ENCODE measurements around the gene STK39. TPM values are rescaled to one million over a fixed set of nuclear protein-coding genes. Genes with fewer than 3 reads are reported as not detected.

Gene STK39
- polyA plus RNA-seq, 1 donor from 2014 or later: 9.5 TPM

DNA sequence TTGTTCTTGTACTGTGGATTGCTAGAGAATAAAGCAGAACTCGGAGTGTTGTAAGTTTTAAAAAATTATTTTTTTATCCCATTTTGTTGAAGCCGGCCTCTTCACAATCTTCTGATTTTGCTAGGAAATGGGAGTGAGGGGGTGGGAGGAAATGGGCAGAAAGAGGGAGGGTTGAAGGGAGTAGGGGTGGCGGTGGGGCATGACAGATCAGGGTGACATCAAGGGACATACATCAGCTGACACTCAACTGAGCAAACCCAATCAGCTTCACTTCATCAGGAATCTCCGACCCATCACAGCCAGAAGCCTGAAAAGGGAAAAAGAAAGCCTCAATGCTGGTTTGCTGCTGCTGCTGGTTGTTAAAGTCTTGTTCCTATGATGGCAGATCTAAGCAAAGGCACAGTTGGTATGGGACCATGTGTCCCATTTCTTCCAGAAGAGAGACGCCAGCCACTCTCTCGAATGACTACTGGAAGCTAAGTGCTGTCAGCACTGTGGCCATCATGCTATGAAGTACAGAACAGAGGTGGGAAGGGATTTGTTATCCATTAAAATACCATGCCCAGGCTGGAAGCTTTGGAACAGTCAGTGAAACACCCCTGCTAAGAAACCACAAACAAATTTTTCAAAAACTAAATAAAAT lies 292.0 kb downstream of the STK39 start:
- Histone ChIP-seq H3K27ac (ENCODE audit: low read length) (no peak overlapping the region), H3K27me3 (ENCODE audit: insufficient read depth, low read depth, low read length) (no peaks in the 10 kb centered on the region), H3F3A (ENCODE audit: insufficient read depth, low read length, poor library complexity, severe bottlenecking) (no peaks in the 10 kb centered on the region), H2AFZ (ENCODE audit: low read depth, low read length) (no peak overlapping the region), H3K4me3 (ENCODE audit: low read length) (no peak overlapping the region), H3K79me2 (replicated peaks; ENCODE audit: insufficient read depth, low read length) (no peaks in the 10 kb centered on the region), H4K20me1 (ENCODE audit: insufficient read depth) (no peaks in the 10 kb centered on the region), H3K4me2 (ENCODE audit: low read length) (no peak overlapping the region), H3K9me2 (ENCODE audit: insufficient read depth, low read length) (no peaks in the 10 kb centered on the region), H3K9ac (ENCODE audit: low read length) (no peak overlapping the region), H3K36me3 (ENCODE audit: insufficient read depth, low read length) (no peaks in the 10 kb centered on the region), H3K9me3 (ENCODE audit: low read length) (no peaks in the 10 kb centered on the region)
- TF ChIP-seq, protein P1, sequence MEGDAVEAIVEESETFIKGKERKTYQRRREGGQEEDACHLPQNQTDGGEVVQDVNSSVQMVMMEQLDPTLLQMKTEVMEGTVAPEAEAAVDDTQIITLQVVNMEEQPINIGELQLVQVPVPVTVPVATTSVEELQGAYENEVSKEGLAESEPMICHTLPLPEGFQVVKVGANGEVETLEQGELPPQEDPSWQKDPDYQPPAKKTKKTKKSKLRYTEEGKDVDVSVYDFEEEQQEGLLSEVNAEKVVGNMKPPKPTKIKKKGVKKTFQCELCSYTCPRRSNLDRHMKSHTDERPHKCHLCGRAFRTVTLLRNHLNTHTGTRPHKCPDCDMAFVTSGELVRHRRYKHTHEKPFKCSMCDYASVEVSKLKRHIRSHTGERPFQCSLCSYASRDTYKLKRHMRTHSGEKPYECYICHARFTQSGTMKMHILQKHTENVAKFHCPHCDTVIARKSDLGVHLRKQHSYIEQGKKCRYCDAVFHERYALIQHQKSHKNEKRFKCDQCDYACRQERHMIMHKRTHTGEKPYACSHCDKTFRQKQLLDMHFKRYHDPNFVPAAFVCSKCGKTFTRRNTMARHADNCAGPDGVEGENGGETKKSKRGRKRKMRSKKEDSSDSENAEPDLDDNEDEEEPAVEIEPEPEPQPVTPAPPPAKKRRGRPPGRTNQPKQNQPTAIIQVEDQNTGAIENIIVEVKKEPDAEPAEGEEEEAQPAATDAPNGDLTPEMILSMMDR (IDR thresholded peaks at IDR 0.05; ENCODE audit: poor library complexity, severe bottlenecking): no peak
- TF ChIP-seq EP300 (conservative IDR thresholded peaks at IDR 0.05; ENCODE audit: poor library complexity, severe bottlenecking): no peak
- no peak for TF ChIP-seq SMC3 (conservative IDR thresholded peaks at IDR 0.05; ENCODE audit: poor library complexity)

DNA sequence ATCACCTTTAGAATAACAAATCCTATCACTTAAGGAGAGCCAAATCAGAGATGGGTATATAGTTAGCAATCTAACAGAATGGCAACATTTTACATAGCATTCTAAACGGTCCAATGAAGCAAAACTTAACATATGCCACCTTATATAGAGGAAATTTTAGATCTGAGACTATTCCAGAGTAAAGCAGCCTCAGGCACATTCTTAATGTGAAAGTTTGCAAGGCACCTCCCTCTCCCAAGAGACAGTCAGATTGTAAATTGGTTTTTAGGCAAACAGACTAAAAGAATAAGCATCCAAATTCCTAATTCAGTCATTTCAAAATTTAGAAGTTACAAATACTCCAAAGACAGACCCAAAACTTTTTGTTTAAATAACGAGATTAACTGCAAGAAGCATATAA lies 292.9 kb downstream of the STK39 start:
- no peaks in the 10 kb centered on the region for H3K79me2 ChIP-seq (replicated peaks; ENCODE audit: insufficient read depth, low read length)
- no peaks in the 10 kb centered on the region for H4K20me1 ChIP-seq (ENCODE audit: insufficient read depth)
- no peaks in the 10 kb centered on the region for H3K9me3 ChIP-seq (ENCODE audit: low read length)
- no peaks in the 10 kb centered on the region for H3K27me3 ChIP-seq (ENCODE audit: insufficient read depth, low read depth, low read length)
- no peak overlapping the region for H3K27ac ChIP-seq (ENCODE audit: low read length)
- no peaks in the 10 kb centered on the region for H3K36me3 ChIP-seq (ENCODE audit: insufficient read depth, low read length)
- TF ChIP-seq EP300 (conservative IDR thresholded peaks at IDR 0.05; ENCODE audit: poor library complexity, severe bottlenecking) (no peak), SMC3 (conservative IDR thresholded peaks at IDR 0.05; ENCODE audit: poor library complexity) (no peak), MXI1 (conservative IDR thresholded peaks at IDR 0.05; ENCODE audit: poor library complexity, severe bottlenecking) (no peak), POLR2AphosphoS5 (IDR thresholded peaks at IDR 0.05) (no peak), RAD21 (conservative IDR thresholded peaks at IDR 0.05) (no peak), TAF1 (IDR thresholded peaks at IDR 0.05; ENCODE audit: low read depth) (no peak), EZH2 (IDR thresholded peaks at IDR 0.05; ENCODE audit: borderline replicate concordance, insufficient read depth, low read length, poor library complexity, severe bottlenecking) (no peak)
- TF ChIP-seq, protein P2, sequence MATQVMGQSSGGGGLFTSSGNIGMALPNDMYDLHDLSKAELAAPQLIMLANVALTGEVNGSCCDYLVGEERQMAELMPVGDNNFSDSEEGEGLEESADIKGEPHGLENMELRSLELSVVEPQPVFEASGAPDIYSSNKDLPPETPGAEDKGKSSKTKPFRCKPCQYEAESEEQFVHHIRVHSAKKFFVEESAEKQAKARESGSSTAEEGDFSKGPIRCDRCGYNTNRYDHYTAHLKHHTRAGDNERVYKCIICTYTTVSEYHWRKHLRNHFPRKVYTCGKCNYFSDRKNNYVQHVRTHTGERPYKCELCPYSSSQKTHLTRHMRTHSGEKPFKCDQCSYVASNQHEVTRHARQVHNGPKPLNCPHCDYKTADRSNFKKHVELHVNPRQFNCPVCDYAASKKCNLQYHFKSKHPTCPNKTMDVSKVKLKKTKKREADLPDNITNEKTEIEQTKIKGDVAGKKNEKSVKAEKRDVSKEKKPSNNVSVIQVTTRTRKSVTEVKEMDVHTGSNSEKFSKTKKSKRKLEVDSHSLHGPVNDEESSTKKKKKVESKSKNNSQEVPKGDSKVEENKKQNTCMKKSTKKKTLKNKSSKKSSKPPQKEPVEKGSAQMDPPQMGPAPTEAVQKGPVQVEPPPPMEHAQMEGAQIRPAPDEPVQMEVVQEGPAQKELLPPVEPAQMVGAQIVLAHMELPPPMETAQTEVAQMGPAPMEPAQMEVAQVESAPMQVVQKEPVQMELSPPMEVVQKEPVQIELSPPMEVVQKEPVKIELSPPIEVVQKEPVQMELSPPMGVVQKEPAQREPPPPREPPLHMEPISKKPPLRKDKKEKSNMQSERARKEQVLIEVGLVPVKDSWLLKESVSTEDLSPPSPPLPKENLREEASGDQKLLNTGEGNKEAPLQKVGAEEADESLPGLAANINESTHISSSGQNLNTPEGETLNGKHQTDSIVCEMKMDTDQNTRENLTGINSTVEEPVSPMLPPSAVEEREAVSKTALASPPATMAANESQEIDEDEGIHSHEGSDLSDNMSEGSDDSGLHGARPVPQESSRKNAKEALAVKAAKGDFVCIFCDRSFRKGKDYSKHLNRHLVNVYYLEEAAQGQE (IDR thresholded peaks at IDR 0.05; ENCODE audit: borderline replicate concordance): no peak
- TF ChIP-seq, protein P1 (IDR thresholded peaks at IDR 0.05; ENCODE audit: poor library complexity, severe bottlenecking): no peak
- H3F3A ChIP-seq (ENCODE audit: insufficient read depth, low read length, poor library complexity, severe bottlenecking): no peaks in the 10 kb centered on the region
- H3K9ac ChIP-seq (ENCODE audit: low read length): no peak overlapping the region
- H3K4me2 ChIP-seq (ENCODE audit: low read length): no peak overlapping the region
- H3K9me2 ChIP-seq (ENCODE audit: insufficient read depth, low read length): no peaks in the 10 kb centered on the region
- no peak overlapping the region for H3K4me3 ChIP-seq (ENCODE audit: low read length)
- no peak overlapping the region for H2AFZ ChIP-seq (ENCODE audit: low read depth, low read length)
